NCI-H2081 treated with DMSO at 0.1 percent for 48 hours (cell line): ENCODE data around the gene P2RX1.

Experiments used
- DNase-seq: peaks from one replicate; lab custom pipeline; 2025; lab: John Stamatoyannopoulos, UW

The P2RX1 gene

GRCh38 chr17:3905017-3905520 is 11.2 kb downstream of the P2RX1 start:
- no peak for DNase-seq

GRCh38 chr17:3904501-3904900 is 11.8 kb downstream of the P2RX1 start:
- DNase-seq: no peak

DNA sequence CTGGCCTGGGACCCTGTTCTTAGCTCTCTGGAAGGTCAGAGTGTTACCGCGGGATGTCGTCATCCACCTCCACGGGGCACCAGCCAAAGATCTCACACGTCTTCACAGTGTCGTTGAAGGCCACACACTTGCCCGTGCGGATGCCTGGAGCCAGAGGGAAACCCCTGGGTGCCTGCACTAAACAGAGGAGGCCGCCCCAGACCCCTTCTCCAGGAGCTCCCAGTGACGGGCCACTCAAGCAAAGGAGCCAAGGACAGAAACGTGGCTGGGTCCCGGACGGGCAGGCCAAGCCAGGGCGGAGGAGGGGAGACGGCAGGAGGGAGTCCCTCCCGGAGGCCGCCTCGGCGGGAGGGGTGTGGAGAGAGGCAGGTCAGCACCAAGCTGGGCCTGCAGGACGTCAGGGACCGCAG is 12.4 kb downstream of the P2RX1 start:
- no peak for DNase-seq

DNA sequence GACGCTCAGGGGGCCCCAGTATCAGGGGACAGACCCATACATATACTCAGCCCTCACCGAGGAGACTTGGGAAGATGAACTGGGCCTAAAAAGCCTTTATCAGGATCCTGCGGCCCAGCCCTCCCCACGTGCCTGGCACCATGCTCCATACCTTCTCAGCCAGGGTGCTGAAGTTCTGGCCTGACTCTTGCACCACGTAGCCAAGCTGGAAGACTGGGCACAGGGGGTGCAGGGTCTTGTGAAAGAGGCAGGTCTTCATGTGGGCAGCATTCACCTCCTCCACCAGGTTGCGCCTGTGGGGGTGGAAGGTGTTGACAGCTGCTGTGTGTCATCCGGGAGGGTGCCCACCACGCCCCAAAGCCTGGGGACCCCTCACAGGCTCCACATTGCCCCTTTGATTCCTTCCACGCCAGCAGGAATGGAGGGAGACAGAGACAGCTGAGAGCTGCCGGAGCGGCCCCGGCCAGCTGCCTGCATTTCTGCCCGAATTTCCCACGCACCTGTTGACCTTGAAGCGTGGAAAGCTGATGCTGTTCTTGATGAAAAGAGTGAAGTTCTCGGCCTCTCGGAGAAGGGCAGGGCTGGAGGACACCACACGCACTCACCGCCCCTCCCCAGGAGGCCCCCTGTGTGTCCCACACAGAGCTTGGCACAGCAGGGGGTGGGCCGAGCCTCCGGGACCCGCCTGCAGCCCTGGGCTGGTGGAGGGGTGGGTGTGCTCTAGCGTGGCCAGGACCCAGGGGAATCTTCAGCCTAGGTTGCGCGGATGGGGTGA is 13.0 kb downstream of the P2RX1 start:
- DNase-seq: no peak

- no peak for DNase-seq
These were observed 15.6 kb downstream of the P2RX1 start for GRCh38 chr17:3900646-3901045.

- DNase-seq: no peak
These were observed 18.5 kb downstream of the P2RX1 start for GRCh38 chr17:3897731-3898130.

- DNase-seq: no peak
These were observed 19.4 kb downstream of the P2RX1 start for GRCh38 chr17:3896968-3897235.

GRCh38 chr17:3896108-3896967 is 19.9 kb downstream of the P2RX1 start:
- DNase-seq: no peak

DNA sequence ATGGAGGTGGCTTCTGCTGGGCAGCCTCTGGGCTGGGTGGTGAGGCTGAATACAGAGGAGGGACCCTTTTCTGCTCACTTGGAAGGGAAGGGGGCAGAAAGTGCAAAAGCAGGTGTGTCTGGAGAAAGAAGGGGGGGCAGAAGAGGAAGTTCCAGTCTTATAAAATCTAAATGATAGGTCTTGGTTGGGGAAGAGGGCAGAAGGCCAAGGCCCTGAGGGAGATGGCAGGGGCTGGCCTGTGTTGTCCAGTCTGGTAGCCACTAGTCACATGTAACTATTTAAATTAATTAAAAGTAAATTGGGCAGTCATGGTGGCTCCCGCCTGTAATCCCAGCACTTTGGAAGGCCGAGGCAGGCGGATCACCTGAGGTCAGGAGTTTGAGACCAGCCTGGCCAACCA is 20.9 kb downstream of the P2RX1 start:
- DNase-seq: no peak

GRCh38 chr17:3894911-3895343 is 21.3 kb downstream of the P2RX1 start:
- DNase-seq: no peak

- DNase-seq: no peak
These were observed 22.1 kb downstream of the P2RX1 start for GRCh38 chr17:3894188-3894587.

DNA sequence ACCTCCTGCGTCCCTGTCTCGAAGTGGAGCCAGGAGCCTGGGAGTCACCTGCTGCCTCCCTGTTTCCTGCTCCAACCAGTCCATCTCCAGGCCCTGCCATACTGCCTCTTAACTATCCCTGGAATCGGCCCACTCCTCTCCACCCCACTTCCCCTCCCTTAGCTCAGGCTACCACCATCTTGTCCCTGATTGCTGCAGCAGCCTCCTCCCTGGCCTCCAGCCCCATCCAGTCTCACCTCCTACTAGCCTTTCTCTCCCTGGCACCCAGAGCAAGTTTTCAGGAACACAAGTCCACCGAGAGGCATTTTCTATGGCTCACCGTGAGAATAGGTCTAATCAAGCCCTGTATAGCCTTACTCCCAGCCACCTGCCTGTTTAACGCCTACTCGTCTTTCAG is 22.5 kb downstream of the P2RX1 start:
- DNase-seq: no peak

GRCh38 chr17:3893003-3893719 is 23.1 kb downstream of the P2RX1 start, which contains the start of gene CAMKK1:
Gene CAMKK1 (minus strand): TSS chr17:3893053. CDS start chr17:3885687, 7,366 bp downstream.
- no peak for DNase-seq

DNA sequence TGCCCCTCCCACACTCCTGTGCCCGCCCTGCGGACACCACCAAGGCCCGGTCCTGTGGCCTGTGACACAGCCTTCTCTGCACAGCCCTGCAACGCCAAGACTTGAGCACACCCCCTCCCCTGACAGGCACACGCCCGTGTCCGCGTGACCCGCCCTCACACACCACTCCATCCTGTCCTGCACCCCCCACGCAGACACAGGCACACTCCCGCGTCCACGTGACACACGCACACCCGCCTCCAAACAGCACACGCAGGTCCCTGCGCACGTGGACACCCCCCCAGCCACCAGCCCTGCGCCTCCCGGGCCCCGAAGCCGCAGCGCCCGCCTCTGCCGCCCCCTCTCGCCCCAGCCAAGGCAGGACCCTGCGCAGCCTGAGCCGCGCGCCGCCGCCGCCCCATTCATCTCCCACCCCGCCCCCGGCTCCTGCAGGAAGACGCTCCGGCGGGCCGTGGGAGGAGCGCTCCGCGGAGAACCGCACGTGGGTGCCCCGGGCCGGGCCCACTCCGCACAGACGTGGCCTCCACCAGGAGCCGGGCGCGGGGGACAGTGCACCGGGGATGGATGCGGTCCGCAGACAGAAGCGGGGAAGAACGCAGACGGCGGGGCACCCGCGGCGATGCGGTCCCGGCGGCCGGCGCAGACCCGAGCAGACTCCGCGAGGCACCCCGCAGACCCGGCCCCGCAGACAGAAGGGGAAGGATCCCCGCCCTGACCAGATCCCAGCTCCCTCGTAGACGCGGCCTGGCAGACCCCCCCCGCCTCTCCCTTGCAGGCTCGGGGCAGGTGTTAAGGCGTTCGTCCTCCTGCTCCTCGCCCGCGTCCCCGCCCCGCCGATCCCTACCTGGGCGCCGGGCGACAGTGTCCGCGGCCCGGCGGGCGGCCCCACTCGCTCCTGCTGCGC is 23.9 kb downstream of the P2RX1 start:
- no peak for DNase-seq

GRCh38 chr17:3891626-3892094 is 24.6 kb downstream of the P2RX1 start:
- DNase-seq: no peak

GRCh38 chr17:3890878-3891219 is 25.4 kb downstream of the P2RX1 start:
- DNase-seq: no peak

GRCh38 chr17:3890082-3890877 is 26.0 kb downstream of the P2RX1 start:
- DNase-seq: no peak

DNA sequence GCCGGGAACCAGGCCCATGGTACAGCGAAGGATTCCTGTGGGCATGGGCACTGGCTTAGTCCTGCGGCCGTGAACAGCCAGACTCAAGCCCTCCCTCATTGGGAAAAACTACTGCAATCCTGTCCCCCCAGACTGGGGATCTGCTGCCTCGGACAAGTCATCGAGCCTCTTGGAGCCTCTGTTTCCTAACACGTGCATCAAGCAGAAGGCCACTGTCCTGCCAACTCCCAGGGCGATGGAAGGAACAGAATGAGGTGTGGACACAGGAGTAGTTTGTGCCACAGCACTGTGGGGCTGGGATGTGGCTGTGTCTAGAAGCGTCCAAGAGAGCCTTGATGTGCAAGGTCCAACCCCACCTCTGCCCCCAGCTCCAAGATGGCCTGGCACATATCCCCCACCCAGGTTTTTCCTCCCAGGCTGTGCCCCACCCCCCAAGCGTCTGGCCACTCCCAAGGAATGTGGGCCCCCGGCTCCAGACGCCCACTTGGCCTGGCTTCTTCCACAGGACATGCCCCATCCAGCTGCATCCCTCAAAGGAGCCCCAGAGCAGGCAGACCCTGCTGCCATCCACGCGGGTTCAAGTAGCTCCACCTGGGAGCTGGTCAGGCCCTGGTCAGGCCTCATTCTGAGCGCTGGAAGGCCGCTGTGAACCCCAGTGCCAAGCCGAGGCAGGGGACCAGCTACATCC is 26.8 kb downstream of the P2RX1 start:
- DNase-seq: no peak

DNA sequence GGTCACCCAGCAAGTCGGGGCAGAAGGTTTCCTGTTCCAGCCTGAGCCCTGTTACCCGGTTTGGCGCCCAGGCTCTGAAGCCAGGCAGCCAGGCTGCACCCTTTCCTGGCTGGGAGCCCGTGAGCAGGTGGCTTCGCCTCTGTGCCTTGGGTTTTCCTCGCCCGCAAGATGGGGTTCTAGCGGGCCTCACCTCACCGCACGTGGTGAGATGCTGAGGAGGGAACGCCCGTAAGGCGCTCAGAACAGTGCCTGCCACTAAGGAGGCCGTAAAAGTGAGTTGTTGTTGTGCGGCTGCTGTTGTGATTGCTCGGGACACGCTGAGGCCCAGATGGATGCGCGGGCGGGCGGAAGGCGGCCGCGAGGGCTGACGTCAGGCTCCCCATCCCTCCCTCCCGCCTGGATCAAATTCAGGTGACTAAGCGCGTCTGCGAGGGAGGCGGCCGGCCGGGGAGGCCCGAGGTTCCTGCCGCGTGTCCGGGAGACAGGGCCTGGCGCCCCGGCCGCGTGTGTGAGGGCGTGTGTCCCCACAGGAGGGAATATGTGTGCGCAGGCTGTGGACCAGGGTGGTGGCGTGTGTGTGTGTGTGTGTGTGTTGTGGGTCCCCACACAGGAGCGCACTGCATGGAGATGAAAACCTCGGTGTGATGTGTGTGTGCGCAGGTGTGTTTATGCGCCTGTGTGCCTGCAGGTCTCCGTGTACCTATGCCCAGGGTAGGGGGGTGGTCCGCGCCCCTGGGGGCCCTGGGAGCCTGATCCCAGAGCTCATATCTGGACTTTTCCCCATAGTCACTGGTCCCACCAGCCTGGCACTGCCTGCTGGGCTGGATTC is 27.7 kb downstream of the P2RX1 start:
- no peak for DNase-seq
